DOHH2 (cell line): ENCODE results near the gene GCGR.

Source experiments
- H3F3A ChIP-seq: fragments of 200-600 bp; sonication (generic), shearing (Covaris generic); 2 replicates; pipeline ENCODE4 v1.6.0; 2016; ENCODE audit warnings: antibody characterized with exemption, mild to moderate bottlenecking; ENCODE audit not compliant: control insufficient read depth, insufficient read depth
- H3K27ac ChIP-seq: fragments of 200-600 bp; sonication (generic); 2 replicates; pipeline ENCODE4 v1.5.1; 2014; ENCODE audit warnings: low read depth, mild to moderate bottlenecking, low read length, moderate library complexity
- H3K27me3 ChIP-seq: fragments of 200-600 bp; sonication (generic); 2 replicates; pipeline ENCODE4 v1.6.1; 2014; ENCODE audit warnings: mild to moderate bottlenecking, low read length, mixed read lengths; ENCODE audit not compliant: control insufficient read depth
- H3K36me3 ChIP-seq: fragments of 200-600 bp; sonication (generic); 2 replicates; pipeline ENCODE4 v1.6.1; 2014; ENCODE audit warnings: mild to moderate bottlenecking, low read length, moderate library complexity, mixed read lengths; ENCODE audit not compliant: control insufficient read depth
- H3K4me1 ChIP-seq: fragments of 200-600 bp; sonication (generic); 2 replicates; pipeline ENCODE4 v1.6.1; 2014; ENCODE audit warnings: mild to moderate bottlenecking, low read length, mixed read lengths; ENCODE audit not compliant: control insufficient read depth
- H3K4me2 ChIP-seq: fragments of 200-600 bp; sonication (generic); 2 replicates; pipeline ENCODE4 v1.6.0; 2014; ENCODE audit warnings: mild to moderate bottlenecking, low read length, moderate library complexity
- H3K4me3 ChIP-seq: fragments of 200-600 bp; sonication (generic); 2 replicates; pipeline ENCODE4 v1.5.1; 2014; ENCODE audit warnings: mild to moderate bottlenecking, low read length, mixed read lengths
- H3K79me2 ChIP-seq: fragments of 200-600 bp; sonication (generic); 2 replicates; pipeline ENCODE4 v1.6.1; 2014; ENCODE audit warnings: mild to moderate bottlenecking, low read length, mixed read lengths; ENCODE audit not compliant: control insufficient read depth
- H3K9me2 ChIP-seq: fragments of 200-600 bp; sonication (generic); replicated peaks from 2 replicates; pipeline ENCODE4 v1.6.1; 2014; ENCODE audit warnings: mild to moderate bottlenecking, low read length, mixed read lengths; ENCODE audit not compliant: control insufficient read depth
- H3K9me3 ChIP-seq: fragments of 200-600 bp; sonication (generic); 2 replicates; pipeline ENCODE4 v1.6.1; 2014; ENCODE audit warnings: antibody characterized with exemption, low read length, mixed read lengths; ENCODE audit not compliant: control insufficient read depth, insufficient read depth
- H4K20me1 ChIP-seq: fragments of 200-600 bp; sonication (generic); 2 replicates; pipeline ENCODE4 v1.6.0; 2014; ENCODE audit warnings: low read depth, mild to moderate bottlenecking, antibody characterized with exemption, low read length, moderate library complexity; ENCODE audit not compliant: control insufficient read depth, insufficient read depth
- CTCF ChIP-seq: fragments of 200-600 bp; sonication (generic); IDR thresholded peaks from one replicate; pipeline ENCODE4 v1.5.1; 2014; ENCODE audit warnings: antibody characterized with exemption, mild to moderate bottlenecking, low read depth, low read length; ENCODE audit not compliant: poor library complexity, severe bottlenecking
- EZH2phosphoT487 ChIP-seq: fragments of 200-600 bp; sonication (generic); IDR thresholded peaks from 2 replicates; pipeline ENCODE4 v1.6.1; 2017; ENCODE audit warnings: borderline replicate concordance, mild to moderate bottlenecking, antibody characterized with exemption, low read length, moderate library complexity, mixed read lengths

The GCGR gene

GRCh38 chr17:81845881-81846742 is 42.2 kb downstream of the GCGR start:
- Histone ChIP-seq H3K9me3 (no peaks in the 10 kb centered on the region), H3K4me2 (no peak overlapping the region), H3K36me3 (peaks cover 57% of the 10 kb centered on the region), H3K4me1 (no peaks in the 10 kb centered on the region), H4K20me1 (no peaks in the 10 kb centered on the region), H3K9me2 (no peaks in the 10 kb centered on the region), H3K4me3 (no peak overlapping the region), H3F3A (no peaks in the 10 kb centered on the region), H3K27ac (no peak overlapping the region), H3K79me2 (peaks cover under 1% of the 10 kb centered on the region), H3K27me3 (no peaks in the 10 kb centered on the region)
- TF ChIP-seq EZH2phosphoT487, result no peak
- no peak for TF ChIP-seq CTCF

GRCh38 chr17:81846743-81847689 is 43.1 kb downstream of the GCGR start:
- Histone ChIP-seq H3K4me3 (no peak overlapping the region), H3K9me2 (no peaks in the 10 kb centered on the region), H3K4me2 (no peak overlapping the region), H3F3A (no peaks in the 10 kb centered on the region), H3K27ac (no peak overlapping the region), H3K27me3 (no peaks in the 10 kb centered on the region), H4K20me1 (no peaks in the 10 kb centered on the region), H3K79me2 (peaks cover 9% of the 10 kb centered on the region), H3K36me3 (peaks cover 66% of the 10 kb centered on the region), H3K9me3 (no peaks in the 10 kb centered on the region), H3K4me1 (no peaks in the 10 kb centered on the region)
- TF ChIP-seq CTCF (no peak), EZH2phosphoT487 (no peak)

- no peaks in the 10 kb centered on the region for H4K20me1 ChIP-seq
Observed at GRCh38 chr17:81849457-81849856, 45.5 kb downstream of the GCGR start.

More at GRCh38 chr17:81849457-81849856, 45.5 kb downstream of the GCGR start:
- Histone ChIP-seq H3K4me3 (no peak overlapping the region), H3K9me2 (no peaks in the 10 kb centered on the region), H3K4me1 (no peaks in the 10 kb centered on the region), H3K9me3 (no peaks in the 10 kb centered on the region), H3K4me2 (no peak overlapping the region), H3K27ac (no peak overlapping the region), H3F3A (no peaks in the 10 kb centered on the region), H3K79me2 (peaks cover 30% of the 10 kb centered on the region), H3K36me3 (peaks cover 68% of the 10 kb centered on the region), H3K27me3 (no peaks in the 10 kb centered on the region)
- no peak for TF ChIP-seq EZH2phosphoT487
- no peak for TF ChIP-seq CTCF
